Measurements from ENCODE around the gene FAM174C.
"Not testable (repeated sequence)": the region's sequence is repeated elsewhere in the genome, so short reads cannot be mapped to it uniquely, and the experiment has no call there.

Gene FAM174C

GRCh38 chr19:1296078-1296477 lies 20.7 kb downstream of the FAM174C start:
- no peak for TF ChIP-seq CTCF (conservative IDR thresholded peaks at IDR 0.05)
- H3K27ac ChIP-seq: no peak overlapping the region

GRCh38 chr19:1296575-1297271 lies 21.4 kb downstream of the FAM174C start:
- no peak for TF ChIP-seq CTCF (conservative IDR thresholded peaks at IDR 0.05)
- H3K27ac ChIP-seq: no peak overlapping the region

- no peak overlapping the region for H3K27ac ChIP-seq
- TF ChIP-seq CTCF (conservative IDR thresholded peaks at IDR 0.05): no peak
These were observed 22.9 kb downstream of the FAM174C start for GRCh38 chr19:1298235-1298634.

- no peak for TF ChIP-seq CTCF (conservative IDR thresholded peaks at IDR 0.05)
- H3K27ac ChIP-seq: no peak overlapping the region
These were observed 24.5 kb downstream of the FAM174C start for GRCh38 chr19:1299801-1300200.

GRCh38 chr19:1300744-1301490 lies 25.6 kb downstream of the FAM174C start:
- no peak for TF ChIP-seq CTCF (conservative IDR thresholded peaks at IDR 0.05)
- H3K27ac ChIP-seq: no peak overlapping the region

GRCh38 chr19:1302533-1303239 lies 27.4 kb downstream of the FAM174C start:
- TF ChIP-seq CTCF (conservative IDR thresholded peaks at IDR 0.05): no peak

GRCh38 chr19:1304197-1304924 lies 29.0 kb downstream of the FAM174C start:
- no peak for TF ChIP-seq CTCF (conservative IDR thresholded peaks at IDR 0.05)
- H3K27ac ChIP-seq: no peak overlapping the region

More at GRCh38 chr19:1302533-1303239, 27.4 kb downstream of the FAM174C start:
- no peak overlapping the region for H3K27ac ChIP-seq

GRCh38 chr19:1305354-1305753 lies 30.0 kb downstream of the FAM174C start:
- H3K27ac ChIP-seq: not testable (repeated sequence)
